BLaER1 (cell line): ENCODE measurements around the gene LRRC4C.

Experiments used
- H3K27ac ChIP-seq: shearing (Covaris generic); formaldehyde crosslinking; 2 replicates; pipeline ENCODE4 v1.8.1; 2022
- H3K27me3 ChIP-seq: shearing (Covaris generic); formaldehyde crosslinking; 2 replicates; pipeline ENCODE4 v1.8.1; 2022
- H3K36me3 ChIP-seq: shearing (Covaris generic); formaldehyde crosslinking; 2 replicates; pipeline ENCODE4 v1.8.1; 2022
- H3K4me1 ChIP-seq: shearing (Covaris generic); formaldehyde crosslinking; 2 replicates; pipeline ENCODE4 v1.8.1; 2022
- H3K4me2 ChIP-seq: shearing (Covaris generic); formaldehyde crosslinking; 2 replicates; pipeline ENCODE4 v1.8.1; 2022
- H3K4me3 ChIP-seq: shearing (Covaris generic); formaldehyde crosslinking; 2 replicates; pipeline ENCODE4 v1.8.1; 2022
- H3K9ac ChIP-seq: shearing (Covaris generic); formaldehyde crosslinking; 2 replicates; pipeline ENCODE4 v1.8.1; 2022
- H3K9me3 ChIP-seq: shearing (Covaris generic); formaldehyde crosslinking; 2 replicates; pipeline ENCODE4 v1.8.1; 2022
- H4K20me1 ChIP-seq: shearing (Covaris generic); formaldehyde crosslinking; 2 replicates; pipeline ENCODE4 v1.8.1; 2022
- Cebpa-rat ChIP-seq: shearing (Covaris generic); IDR thresholded peaks from 2 replicates; pipeline ENCODE4 v1.8.1; 2022

LRRC4C gene

GRCh38 chr11:40302669-40303068 is 1156.8 kb downstream of the LRRC4C start:
- no peak overlapping the region for H3K9ac ChIP-seq
- H3K27ac ChIP-seq: no peak overlapping the region
- no peaks in the 10 kb centered on the region for H3K4me1 ChIP-seq

DNA sequence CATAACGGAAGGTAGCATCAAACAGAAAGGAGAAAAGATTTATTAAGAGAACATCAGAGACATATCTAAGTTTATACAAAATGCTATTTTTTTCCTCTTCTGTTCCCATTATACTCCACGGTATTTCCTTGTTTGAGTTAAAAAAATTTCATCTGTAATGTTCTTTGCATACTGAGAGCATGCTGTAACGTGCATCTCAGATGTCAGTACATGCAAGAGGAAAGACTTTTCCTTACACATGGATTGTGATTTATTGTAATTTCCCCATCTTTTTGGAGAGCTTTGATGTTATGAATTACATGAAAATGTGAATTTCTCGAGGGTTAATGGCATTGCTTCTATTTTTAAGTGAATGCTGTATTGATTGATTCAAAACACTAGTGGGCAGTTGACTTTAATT is 1164.0 kb downstream of the LRRC4C start:
- no peak for TF ChIP-seq Cebpa-rat
- H3K4me3 ChIP-seq: no peak overlapping the region
- no peaks in the 10 kb centered on the region for H3K36me3 ChIP-seq
- no peaks in the 10 kb centered on the region for H4K20me1 ChIP-seq
- H3K9ac ChIP-seq: no peak overlapping the region
- H3K4me2 ChIP-seq: no peak overlapping the region
- H3K27me3 ChIP-seq: no peaks in the 10 kb centered on the region
- H3K9me3 ChIP-seq: peaks cover 10% of the 10 kb centered on the region
- H3K27ac ChIP-seq: no peak overlapping the region
- no peaks in the 10 kb centered on the region; the same call in 1 of the 2 replicates for H3K4me1 ChIP-seq

More at GRCh38 chr11:40302669-40303068, 1156.8 kb downstream of the LRRC4C start:
- H3K27me3 ChIP-seq: no peaks in the 10 kb centered on the region
- no peaks in the 10 kb centered on the region for H3K9me3 ChIP-seq
- H3K4me2 ChIP-seq: no peak overlapping the region
- H3K36me3 ChIP-seq: no peaks in the 10 kb centered on the region
- TF ChIP-seq Cebpa-rat: no peak
- H4K20me1 ChIP-seq: no peaks in the 10 kb centered on the region
- H3K4me3 ChIP-seq: no peak overlapping the region

- peaks cover 10% of the 10 kb centered on the region for H3K9me3 ChIP-seq
These were observed 1164.7 kb downstream of the LRRC4C start for GRCh38 chr11:40294741-40295140.

GRCh38 chr11:40294349-40294735 is 1165.1 kb downstream of the LRRC4C start:
- Histone ChIP-seq H3K27me3 (no peaks in the 10 kb centered on the region), H3K4me2 (no peak overlapping the region), H3K9me3 (peaks cover 10% of the 10 kb centered on the region), H4K20me1 (no peaks in the 10 kb centered on the region), H3K4me1 (no peaks in the 10 kb centered on the region; the same call in 1 of the 2 replicates), H3K4me3 (no peak overlapping the region), H3K36me3 (no peaks in the 10 kb centered on the region), H3K9ac (no peak overlapping the region), H3K27ac (no peak overlapping the region)
- no peak for TF ChIP-seq Cebpa-rat

More at GRCh38 chr11:40294741-40295140, 1164.7 kb downstream of the LRRC4C start:
- H3K27me3 ChIP-seq: no peaks in the 10 kb centered on the region
- no peak for TF ChIP-seq Cebpa-rat
- no peak overlapping the region for H3K9ac ChIP-seq
- H3K27ac ChIP-seq: no peak overlapping the region
- no peaks in the 10 kb centered on the region; the same call in 1 of the 2 replicates for H3K4me1 ChIP-seq
- H3K36me3 ChIP-seq: no peaks in the 10 kb centered on the region
- no peak overlapping the region for H3K4me2 ChIP-seq
- H4K20me1 ChIP-seq: no peaks in the 10 kb centered on the region
- no peak overlapping the region for H3K4me3 ChIP-seq

DNA sequence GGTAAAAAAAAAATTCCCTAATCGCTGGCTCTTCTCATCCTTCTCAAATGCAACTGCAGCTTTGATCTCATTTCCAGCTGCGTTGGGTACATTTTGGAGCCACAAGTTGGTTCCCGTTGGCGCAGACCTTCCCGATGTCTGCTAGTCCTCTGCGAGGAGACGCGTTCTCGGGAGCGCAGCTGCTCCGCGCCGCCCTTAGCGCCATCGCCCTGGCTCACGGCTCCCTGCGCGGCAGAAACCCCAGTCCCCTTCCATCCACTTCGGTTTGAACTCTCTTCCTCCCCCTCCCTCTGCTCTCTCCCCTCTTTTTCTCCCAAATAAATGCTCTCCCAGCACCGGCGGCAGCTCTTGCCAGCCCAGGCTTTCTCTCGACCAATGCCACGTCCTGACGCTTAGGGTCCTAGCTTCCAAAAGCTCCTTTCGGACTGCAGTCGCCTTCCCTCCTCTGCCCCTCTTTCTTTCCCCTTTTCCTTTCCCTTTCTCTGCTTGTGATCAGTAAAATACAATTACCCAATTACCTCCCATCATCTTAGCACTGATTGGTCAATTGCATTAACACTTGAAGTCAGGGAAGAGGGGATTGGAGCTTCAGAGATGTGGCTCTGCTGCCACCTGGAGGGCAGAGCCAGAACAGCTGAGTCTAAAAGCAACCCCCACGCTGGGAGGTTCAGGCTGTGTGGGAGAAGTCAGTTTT is 1165.7 kb downstream of the LRRC4C start:
- Histone ChIP-seq H3K4me3 (no peak overlapping the region), H3K36me3 (no peaks in the 10 kb centered on the region)
- TF ChIP-seq Cebpa-rat: no peak

GRCh38 chr11:40292721-40293508 is 1166.5 kb downstream of the LRRC4C start:
- H3K4me2 ChIP-seq: no peak overlapping the region
- peaks cover 10% of the 10 kb centered on the region for H3K9me3 ChIP-seq
- no peak for TF ChIP-seq Cebpa-rat
- H3K4me1 ChIP-seq: no peaks in the 10 kb centered on the region; the same call in 1 of the 2 replicates
- no peak overlapping the region for H3K9ac ChIP-seq
- no peak overlapping the region for H3K4me3 ChIP-seq
- no peaks in the 10 kb centered on the region for H3K36me3 ChIP-seq
- no peaks in the 10 kb centered on the region for H3K27me3 ChIP-seq
- no peak overlapping the region for H3K27ac ChIP-seq
- no peaks in the 10 kb centered on the region for H4K20me1 ChIP-seq

More for the DNA sequence above, 1165.7 kb downstream of the LRRC4C start:
- Histone ChIP-seq H3K4me2 (no peak overlapping the region), H3K4me1 (no peaks in the 10 kb centered on the region; the same call in 1 of the 2 replicates), H3K27me3 (no peaks in the 10 kb centered on the region), H3K27ac (no peak overlapping the region), H4K20me1 (no peaks in the 10 kb centered on the region), H3K9me3 (peaks cover 10% of the 10 kb centered on the region), H3K9ac (no peak overlapping the region)

DNA sequence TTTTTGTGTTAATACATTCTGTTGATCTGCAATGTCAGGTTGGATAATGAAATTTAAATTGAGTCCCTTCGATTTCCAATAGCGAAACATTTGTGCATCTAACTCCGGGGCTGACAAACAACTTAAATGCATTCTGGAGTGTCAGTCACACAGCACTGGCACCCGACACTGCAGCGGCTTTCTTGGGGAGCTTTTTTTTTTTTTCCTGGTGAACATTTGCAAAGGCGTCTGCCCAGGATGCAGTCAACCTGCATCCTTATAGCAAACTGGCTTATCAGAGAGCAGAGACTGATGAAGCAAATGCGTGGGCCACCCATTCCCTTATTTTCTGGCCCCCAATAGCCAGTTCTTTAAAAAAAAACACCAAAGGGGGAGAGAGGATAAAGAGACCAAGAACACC is 1167.7 kb downstream of the LRRC4C start:
- H3K27me3 ChIP-seq: no peaks in the 10 kb centered on the region
- no peaks in the 10 kb centered on the region; the same call in 1 of the 2 replicates for H3K4me1 ChIP-seq
- no peaks in the 10 kb centered on the region for H4K20me1 ChIP-seq
- H3K27ac ChIP-seq: no peak overlapping the region
- H3K36me3 ChIP-seq: no peaks in the 10 kb centered on the region
- TF ChIP-seq Cebpa-rat: no peak
- no peak overlapping the region for H3K9ac ChIP-seq
- H3K4me2 ChIP-seq: no peak overlapping the region
- no peak overlapping the region for H3K4me3 ChIP-seq
- H3K9me3 ChIP-seq: peaks cover 10% of the 10 kb centered on the region

GRCh38 chr11:40291329-40291728 is 1168.1 kb downstream of the LRRC4C start:
- Histone ChIP-seq H4K20me1 (no peaks in the 10 kb centered on the region), H3K4me1 (no peaks in the 10 kb centered on the region; the same call in 1 of the 2 replicates), H3K27me3 (no peaks in the 10 kb centered on the region), H3K9me3 (peaks cover 10% of the 10 kb centered on the region), H3K27ac (no peak overlapping the region), H3K36me3 (no peaks in the 10 kb centered on the region), H3K9ac (no peak overlapping the region), H3K4me3 (no peak overlapping the region), H3K4me2 (no peak overlapping the region)
- no peak for TF ChIP-seq Cebpa-rat

- Histone ChIP-seq H4K20me1 (no peaks in the 10 kb centered on the region), H3K4me2 (no peak overlapping the region), H3K27me3 (no peaks in the 10 kb centered on the region), H3K4me1 (no peaks in the 10 kb centered on the region; the same call in 1 of the 2 replicates), H3K4me3 (no peak overlapping the region), H3K36me3 (no peaks in the 10 kb centered on the region), H3K9ac (no peak overlapping the region), H3K9me3 (peaks cover 10% of the 10 kb centered on the region), H3K27ac (no peak overlapping the region)
- TF ChIP-seq Cebpa-rat: no peak
These were observed 1169.3 kb downstream of the LRRC4C start for GRCh38 chr11:40290171-40290631.

GRCh38 chr11:40289370-40289769 is 1170.1 kb downstream of the LRRC4C start:
- TF ChIP-seq Cebpa-rat: no peak
- Histone ChIP-seq H3K4me1 (no peaks in the 10 kb centered on the region; the same call in 1 of the 2 replicates), H3K27me3 (no peaks in the 10 kb centered on the region), H3K36me3 (no peaks in the 10 kb centered on the region), H4K20me1 (no peaks in the 10 kb centered on the region), H3K4me3 (no peak overlapping the region), H3K4me2 (no peak overlapping the region), H3K9ac (no peak overlapping the region), H3K9me3 (peaks cover 9% of the 10 kb centered on the region), H3K27ac (no peak overlapping the region)
